Right lobe of liver (tissue), 6 donors: ENCODE results near the gene CDH15. TPM values are rescaled to one million over a fixed set of nuclear protein-coding genes. Genes with fewer than 3 reads are reported as not detected.
A peak's percentile ranks its signal among the peaks of the same experiment; 100 is the strongest.

Experiments
- ATAC-seq, 4 donors: fragments of 200-7000 bp; cut with Tn5 transposase; one replicate each; pipeline ENCODE4 v1.9.1; 2020; ENCODE audit warnings: mild to moderate bottlenecking in 4 of 4, moderate library complexity in 4 of 4
- DNase-seq, 3 donors: peaks; one replicate each; pipeline ENCODE4 v3.0.0-alpha.2; 2020
- H3K27ac ChIP-seq, 3 donors: fragments of 200-600 bp; one replicate each; pipeline ENCODE4 v1.8.0; 2022
- H3K27me3 ChIP-seq, 2 donors: fragments of 200-600 bp; one replicate each; pipeline ENCODE4 v1.8.0; 2022
- H3K36me3 ChIP-seq, 4 donors: fragments of 200-600 bp; sonication (generic) in 1 of 4; one replicate each; pipeline versions ENCODE4 v1.5.1 to v1.8.0; 2017 to 2022; ENCODE audit warnings: control low read depth in 1 of 4
- H3K4me1 ChIP-seq, 4 donors: fragments of 200-600 bp; sonication (generic) in 1 of 4; one replicate each; pipeline versions ENCODE4 v1.5.1 to v1.8.0; 2017 to 2022; ENCODE audit warnings: control low read depth in 1 of 4
- H3K4me3 ChIP-seq, 3 donors: fragments of 200-600 bp; one replicate each; pipeline ENCODE4 v1.8.0; 2022
- H3K9me3 ChIP-seq, 4 donors: fragments of 200-600 bp; sonication (generic) in 1 of 4; one replicate each; pipeline versions ENCODE4 v1.5.1 to v1.8.0; 2017 to 2022; ENCODE audit warnings: control low read depth in 1 of 4
- POLR2A ChIP-seq: fragments of 450-650 bp; IDR thresholded peaks from one replicate; pipeline ENCODE4 v1.6.1; 2017; ENCODE audit warnings: antibody characterized with exemption, mild to moderate bottlenecking
- WGBS: methylation state at CpG from one replicate; pipeline ENCODE4 v1.1.6; 2018; ENCODE audit warnings: low coverage, low lambda C conversion rate; ENCODE audit not compliant: insufficient coverage; ENCODE audit errors: missing lambda C conversion rate; 5-methylcytosine and 5-hydroxymethylcytosine counted together
- intact Hi-C, 2 donors: fragments of 100-400 bp; cut with DNase I; formaldehyde crosslinking; loops; one replicate each; pipeline versions ENCODE4 v1.11.2 to v1.14.1; 2022
- total RNA-seq, 6 experiments: library from RNA; depleted of rRNA in 2 of 6; stranded (reverse); fragments of >200 nt in 2 of 6; fragmentation: NEBNext Ultra II Directional in 3 of 6; extraction: Animal tissue kit (Norgen Biotek cat#: 25700) in 3 of 6; gene quantifications; one replicate each; pipeline versions ENCODE4 v1.1.0 to v1.2.4, GENCODE V29; 2016 to 2023
- TF ChIP-seq, protein P1 (sequence below), 4 donors: fragments of 200-600 bp in 3 of 4; fragments of 450-650 bp in 1 of 4; IDR thresholded peaks; one replicate each; pipeline versions ENCODE4 v1.5.1 to v1.8.0; 2016 to 2022; ENCODE audit warnings: antibody characterized with exemption in 4 of 4, mild to moderate bottlenecking in 2 of 4
- donor health status: DM: no; HTN: yes; CAD: no.
- donor health status: DM: no; HTN: no; CAD: no.
- donor health status: DM: no; HTN: no; CAD: no.
- donor health status: DM: no; HTN: yes; CAD: no.
- donor health status: DM: no; HTN: yes; CAD: no.

Gene CDH15
- total RNA-seq, 6 experiments from 2014 or later, result 0.12 to 3.3 (median 0.15) TPM; not detected in 1

DNA sequence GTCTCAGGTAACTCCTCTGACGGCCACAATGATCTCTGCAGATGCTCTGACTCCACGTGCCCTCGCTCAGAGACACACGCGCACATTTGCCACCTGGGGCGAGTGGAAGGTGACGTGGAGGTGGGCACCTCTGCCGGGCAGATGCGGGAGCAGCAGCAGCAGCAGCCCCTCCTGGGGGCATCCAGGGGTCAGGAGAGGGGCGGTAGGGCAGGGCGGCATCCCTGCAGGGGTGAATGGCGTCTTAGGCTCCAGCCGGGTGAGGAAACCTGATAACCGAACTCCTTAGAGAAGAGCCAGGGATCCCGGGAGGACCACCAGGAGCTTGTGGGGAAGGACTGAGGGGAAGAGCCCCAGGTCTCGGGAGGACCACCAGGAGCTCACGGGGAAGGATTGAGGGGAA, 34.6 kb upstream of the CDH15 start:
- 92% methylated on average over 7 of the region's 17 CpGs for WGBS
- DNase-seq, result peak in 1 of 3 donors; percentile 40
- TF ChIP-seq POLR2A, result no peak
- TF ChIP-seq, protein P1, sequence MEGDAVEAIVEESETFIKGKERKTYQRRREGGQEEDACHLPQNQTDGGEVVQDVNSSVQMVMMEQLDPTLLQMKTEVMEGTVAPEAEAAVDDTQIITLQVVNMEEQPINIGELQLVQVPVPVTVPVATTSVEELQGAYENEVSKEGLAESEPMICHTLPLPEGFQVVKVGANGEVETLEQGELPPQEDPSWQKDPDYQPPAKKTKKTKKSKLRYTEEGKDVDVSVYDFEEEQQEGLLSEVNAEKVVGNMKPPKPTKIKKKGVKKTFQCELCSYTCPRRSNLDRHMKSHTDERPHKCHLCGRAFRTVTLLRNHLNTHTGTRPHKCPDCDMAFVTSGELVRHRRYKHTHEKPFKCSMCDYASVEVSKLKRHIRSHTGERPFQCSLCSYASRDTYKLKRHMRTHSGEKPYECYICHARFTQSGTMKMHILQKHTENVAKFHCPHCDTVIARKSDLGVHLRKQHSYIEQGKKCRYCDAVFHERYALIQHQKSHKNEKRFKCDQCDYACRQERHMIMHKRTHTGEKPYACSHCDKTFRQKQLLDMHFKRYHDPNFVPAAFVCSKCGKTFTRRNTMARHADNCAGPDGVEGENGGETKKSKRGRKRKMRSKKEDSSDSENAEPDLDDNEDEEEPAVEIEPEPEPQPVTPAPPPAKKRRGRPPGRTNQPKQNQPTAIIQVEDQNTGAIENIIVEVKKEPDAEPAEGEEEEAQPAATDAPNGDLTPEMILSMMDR (IDR thresholded peaks at IDR 0.05), result no peak
- ATAC-seq, result no peak
- H3K27ac ChIP-seq, result no peak overlapping the region
- no peaks in the 10 kb centered on the region for H3K9me3 ChIP-seq
- H3K4me3 ChIP-seq, result no peak overlapping the region
- intact Hi-C loops, result no loop called here
- no peaks in the 10 kb centered on the region for H3K27me3 ChIP-seq
- H3K36me3 ChIP-seq, result peaks cover 0 to 11% (median 6%) of the 10 kb centered on the region in 4 donors
- H3K4me1 ChIP-seq, result no peaks in the 10 kb centered on the region

DNA sequence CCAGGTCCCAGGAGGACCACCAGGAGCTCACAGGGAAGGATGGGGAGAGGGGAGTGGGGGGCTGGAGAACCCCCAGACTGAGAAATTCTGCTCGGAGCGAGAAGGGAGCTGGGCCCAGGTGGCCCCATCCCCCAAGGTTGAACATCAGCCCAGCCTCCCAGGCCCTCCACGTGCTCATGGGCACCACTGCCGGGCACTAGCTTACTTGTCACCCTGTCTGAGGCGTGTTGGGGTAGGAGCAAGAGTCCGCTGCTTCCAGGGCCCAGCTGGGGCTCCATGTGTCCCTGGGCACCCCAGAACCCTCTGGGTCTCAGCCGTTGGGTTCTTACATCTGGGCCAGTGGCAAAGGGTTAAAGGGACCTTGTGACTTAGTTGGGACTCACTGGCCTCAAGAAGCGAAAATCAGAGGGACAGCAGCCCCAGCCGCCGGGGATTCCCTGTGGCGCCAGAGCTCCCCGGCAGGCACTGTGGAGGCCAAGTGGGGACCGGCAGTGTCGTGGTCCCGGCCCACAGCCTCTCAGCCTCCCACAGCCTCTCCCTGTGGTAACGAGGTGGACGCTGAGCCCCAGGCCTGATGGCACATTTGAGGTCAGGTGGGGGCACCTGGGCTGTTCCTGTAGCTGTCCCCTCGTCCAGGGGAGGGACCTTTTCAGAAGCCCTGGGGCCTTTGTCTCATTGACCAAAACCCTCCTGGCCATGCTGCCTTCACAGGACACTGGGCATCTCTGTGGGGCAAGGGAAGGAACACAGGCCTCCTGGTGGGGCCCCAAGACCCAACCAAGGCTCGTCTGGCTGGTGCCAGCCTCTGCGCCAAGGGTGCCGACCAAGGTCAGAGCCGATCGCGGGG, 33.7 kb upstream of the CDH15 start:
- peak in 2 of 3 donors; percentile 16 to 27 for DNase-seq
- intact Hi-C loops, result no loop called here
- H3K27me3 ChIP-seq, result no peaks in the 10 kb centered on the region
- no peak overlapping the region for H3K27ac ChIP-seq
- no peaks in the 10 kb centered on the region for H3K9me3 ChIP-seq
- no peak for TF ChIP-seq POLR2A
- TF ChIP-seq, protein P1 (IDR thresholded peaks at IDR 0.05), result no peak
- ATAC-seq, result no peak
- H3K4me1 ChIP-seq, result no peaks in the 10 kb centered on the region
- peaks cover 0 to 11% (median 6%) of the 10 kb centered on the region in 4 donors for H3K36me3 ChIP-seq
- no peak overlapping the region for H3K4me3 ChIP-seq
- WGBS, result no CpG with 5 or more reads among the region's 24 CpGs

DNA sequence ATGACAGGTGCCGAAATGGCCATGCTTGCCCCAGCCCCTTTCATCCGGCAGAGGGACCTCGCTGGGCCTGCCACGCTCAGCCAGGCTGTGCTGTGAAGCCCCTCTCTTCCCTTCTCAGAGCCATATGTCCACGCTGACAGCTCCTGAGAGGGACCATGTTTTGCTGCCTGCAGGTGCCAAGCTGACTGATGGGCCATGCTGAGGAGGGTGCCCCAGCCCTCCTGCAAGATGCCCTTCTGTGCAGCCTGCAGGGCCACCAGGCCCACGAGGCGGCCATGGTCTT, 33.1 kb upstream of the CDH15 start:
- intact Hi-C loops, result no loop called here
- H3K36me3 ChIP-seq, result peaks cover 0 to 8% (median 3%) of the 10 kb centered on the region in 4 donors

DNA sequence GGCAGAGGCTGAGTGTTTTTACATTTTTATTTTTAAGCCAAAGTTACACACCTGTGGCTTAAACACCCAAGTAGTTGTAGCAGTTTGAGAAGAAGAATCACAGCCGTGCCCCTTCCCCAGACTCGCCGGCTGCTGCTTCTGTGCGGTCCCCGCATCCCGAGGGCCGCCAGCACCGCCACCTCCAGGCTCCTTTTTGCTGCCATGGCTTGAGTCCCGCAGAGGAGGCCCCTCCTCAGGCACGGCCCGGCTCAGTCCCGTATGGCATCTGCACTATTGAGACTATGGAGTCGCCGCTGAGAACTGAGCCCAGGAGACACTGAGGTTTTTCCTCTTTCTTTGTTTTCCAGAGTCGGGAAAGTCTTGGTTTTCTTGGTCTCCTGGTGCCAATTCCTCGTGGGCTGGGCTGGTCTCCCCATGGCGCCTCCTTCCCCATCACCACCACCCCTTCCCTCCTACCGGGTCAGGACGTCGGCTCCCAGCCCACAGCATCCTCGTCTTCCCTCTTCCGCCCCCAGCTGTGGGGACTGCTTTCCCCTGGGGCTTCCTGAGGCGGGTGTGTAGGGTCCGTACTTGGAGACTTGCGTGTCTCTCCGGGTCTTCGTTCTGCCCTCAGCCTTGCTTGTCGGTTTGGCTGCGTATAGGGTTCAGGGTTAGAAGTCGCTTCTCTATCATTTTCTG, 32.6 kb upstream of the CDH15 start:
- Histone ChIP-seq H3K36me3 (peaks cover 0 to 2% (median 0%) of the 10 kb centered on the region in 4 donors), H3K27ac (no peak overlapping the region), H3K9me3 (no peaks in the 10 kb centered on the region), H3K27me3 (no peaks in the 10 kb centered on the region), H3K4me1 (no peaks in the 10 kb centered on the region), H3K4me3 (no peak overlapping the region)
- 93% methylated on average over 25 of the region's 30 CpGs for WGBS
- TF ChIP-seq, protein P1 (IDR thresholded peaks at IDR 0.05), result no peak
- TF ChIP-seq POLR2A, result no peak
- DNase-seq (peak in 2 of 3 donors; percentile 16 to 39), ATAC-seq (no peak)
- intact Hi-C loops, result no loop called here

More for the DNA sequence above, 33.1 kb upstream of the CDH15 start:
- no peaks in the 10 kb centered on the region for H3K27me3 ChIP-seq
- H3K9me3 ChIP-seq, result no peaks in the 10 kb centered on the region
- DNase-seq, result peak in 1 of 3 donors; percentile 45
- H3K4me1 ChIP-seq, result no peaks in the 10 kb centered on the region
- no peak overlapping the region for H3K4me3 ChIP-seq
- no peak for ATAC-seq
- TF ChIP-seq, protein P1 (IDR thresholded peaks at IDR 0.05), result no peak
- no peak for TF ChIP-seq POLR2A
- H3K27ac ChIP-seq, result no peak overlapping the region
- no CpG with 5 or more reads among the region's 7 CpGs for WGBS
